ENCODE measurements around the gene IRX2. TPM values are rescaled to one million over a fixed set of nuclear protein-coding genes. Genes with fewer than 3 reads are reported as not detected.

IRX2 gene
- total and polyA plus RNA-seq, 2 of the 8 experiments (the other 6 are each of a cell fraction or from before 2014, with no cell fraction given), result 23.4 to 40.4 TPM

DNA sequence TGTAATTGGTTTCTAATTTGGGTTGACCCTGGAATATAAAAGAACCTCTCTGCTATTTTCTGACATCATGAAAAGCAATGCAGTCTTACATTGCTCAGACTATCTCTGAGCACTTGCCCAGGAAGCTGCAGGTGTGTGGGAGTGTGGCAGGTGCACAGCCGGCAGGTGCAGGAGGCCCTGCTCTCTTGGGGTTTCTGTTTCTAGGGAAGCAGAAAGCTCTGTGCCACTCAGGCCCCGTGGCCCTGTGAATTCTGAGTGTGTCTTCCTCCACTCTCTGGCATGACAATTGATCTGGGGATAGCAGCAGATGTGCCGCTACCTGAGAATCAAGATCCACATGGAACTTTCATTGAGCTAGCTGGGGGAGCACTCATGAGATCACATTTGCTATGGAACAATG is 45.7 kb upstream of the IRX2 start:
- H2AFZ ChIP-seq (ENCODE audit: low read length), result no peak overlapping the region
- H3K79me2 ChIP-seq (ENCODE audit: control insufficient read depth in 1 of 2, insufficient read depth in 2 of 2, low read length in 2 of 2), result no peaks in the 10 kb centered on the region
- H4K8ac ChIP-seq (ENCODE audit: extremely low read depth, insufficient read depth, low read length), result no peak overlapping the region
- no peaks in the 10 kb centered on the region for H3K23me2 ChIP-seq (ENCODE audit: low read depth, low read length)
- H2BK5ac ChIP-seq (ENCODE audit: low read depth, low read length), result no peak overlapping the region
- no peaks in the 10 kb centered on the region for H3K79me1 ChIP-seq (ENCODE audit: low read depth, low read length)
- no peak for TF ChIP-seq BACH1 (IDR thresholded peaks at IDR 0.05; ENCODE audit: low read length)
- TF ChIP-seq POLR2A (IDR thresholded peaks at IDR 0.05; ENCODE audit: control extremely low read depth in 1 of 2, low read depth in 2 of 2, low read length in 2 of 2), result no peak
- TF ChIP-seq CHD2 (IDR thresholded peaks at IDR 0.05; ENCODE audit: low read length), result no peak
- DNase-seq (ENCODE audit: low read depth in 1 of 2, low spot score in 2 of 2) (no peak), FAIRE-seq (no peak)
- no peak overlapping the region for H3K4me3 ChIP-seq (ENCODE audit: extremely low read depth in 1 of 4, insufficient read depth in 2 of 4, low read depth in 3 of 4, low read length in 4 of 4)
- no peak overlapping the region for H3K4ac ChIP-seq (replicated peaks; ENCODE audit: insufficient read length, low read depth, low read length)
- no peak overlapping the region for H4K91ac ChIP-seq (replicated peaks; ENCODE audit: insufficient read length, low read length)
- H3K9ac ChIP-seq (replicated peaks in 1 of 4; ENCODE audit: extremely low read depth in 1 of 4, low read depth in 3 of 4, low read length in 3 of 4), result no peak overlapping the region
- no peak overlapping the region for H3K4me2 ChIP-seq (ENCODE audit: insufficient read depth in 1 of 2, low read depth in 2 of 2, low read length in 2 of 2)
- no peak overlapping the region for H3K23ac ChIP-seq (ENCODE audit: insufficient read length)
- WGBS, 2 experiments (ENCODE audit: extremely low coverage in 1 of 2, insufficient coverage in 1 of 2, insufficient read length in 1 of 2, insufficient replicate concordance in 2 of 2, low coverage in 1 of 2, low lambda C conversion rate in 2 of 2, missing lambda C conversion rate in 1 of 2), result 83% methylated on average over 3 of the region's 3 CpGs; no CpG with 5 or more reads in 1 of the 2 experiments
- no peak overlapping the region for H2BK15ac ChIP-seq (ENCODE audit: low read length)
- no peak overlapping the region for H2AK5ac ChIP-seq (ENCODE audit: low read depth, low read length)
- H4K20me1 ChIP-seq (replicated peaks in 1 of 2; ENCODE audit: control insufficient read depth in 1 of 2, insufficient read depth in 2 of 2, low read length in 2 of 2), result no peaks in the 10 kb centered on the region
- H2BK20ac ChIP-seq (ENCODE audit: low read length), result no peak overlapping the region
- ChIA-PET CTCF (ENCODE audit: partially characterized antibody) (interaction anchor here (2.1 kb wide), 1 partner anchor 8 kb away, joined by 10 read pairs; no protein-coding TSS in a partner anchor), POLR2A (ENCODE audit: partially characterized antibody) (no interaction called here)
- H3K4me1 ChIP-seq (replicated peaks in 1 of 4; ENCODE audit: control insufficient read depth in 3 of 4, insufficient read depth in 4 of 4, low read length in 3 of 4), result no peaks in the 10 kb centered on the region
- H3K56ac ChIP-seq (replicated peaks; ENCODE audit: insufficient read length, low read depth, low read length), result no peak overlapping the region
- H3K14ac ChIP-seq (ENCODE audit: insufficient read length), result no peak overlapping the region
- no peaks in the 10 kb centered on the region for H3K27me3 ChIP-seq (replicated peaks in 1 of 4; ENCODE audit: control insufficient read depth in 3 of 4, extremely low read depth in 1 of 4, insufficient read depth in 3 of 4, low read length in 3 of 4)
- H2BK120ac ChIP-seq (replicated peaks; ENCODE audit: low read depth, low read length), result no peak overlapping the region
- no peak overlapping the region for H2BK12ac ChIP-seq (ENCODE audit: low read depth, low read length)
- H4K5ac ChIP-seq (ENCODE audit: insufficient read length, low read depth, low read length), result no peak overlapping the region
- H3K36me3 ChIP-seq (ENCODE audit: control insufficient read depth in 2 of 4, insufficient read depth in 4 of 4, low read length in 3 of 4), result no peaks in the 10 kb centered on the region
- H3K9me3 ChIP-seq (ENCODE audit: insufficient read depth in 2 of 2, low read depth in 1 of 2, low read length in 1 of 2), result no peaks in the 10 kb centered on the region
- H3K27ac ChIP-seq (ENCODE audit: low read depth, low read length), result no peak overlapping the region
- no peak overlapping the region for H3K18ac ChIP-seq (ENCODE audit: extremely low read depth, low read length)
